ENCODE results near the gene TRIM3. TPM values are rescaled to one million over a fixed set of nuclear protein-coding genes. Genes with fewer than 3 reads are reported as not detected.

TRIM3 gene
- total RNA-seq, 4 donors from 2014 or later, result 15.3 to 20.0 (median 16.5) TPM

- in situ Hi-C loops (cut with MboI; ENCODE audit: low sequenced_read_pairs in 4 of 4) (loop anchor here in 3 of 4 donors (25.0 kb wide), 1 partner anchor 251 kb away; the partner anchor contains the start of genes CNGA4 (in 3 of the 3) and FHIP1B (in 3 of the 3)), intact Hi-C loops (cut with DNase I; ENCODE audit: low total_unique reads) (no loop called here)
- H3K9me3 ChIP-seq, result no peaks in the 10 kb centered on the region
- peaks cover 0 to 26% of the 10 kb centered on the region in 2 donors for H3K36me3 ChIP-seq
- H3K4me3 ChIP-seq, result no peak overlapping the region
- H3K4me1 ChIP-seq, result peaks cover 0 to 4% of the 10 kb centered on the region in 2 donors
- TF ChIP-seq CTCF (IDR thresholded peaks at IDR 0.05 in 4 of 5, conservative IDR thresholded peaks at IDR 0.05 in 1 of 5), result no peak
- TF ChIP-seq POLR2A (IDR thresholded peaks at IDR 0.05), result no peak
- H3K27ac ChIP-seq, result no peak overlapping the region
- DNase-seq (no peak), ATAC-seq (no peak)
- no peaks in the 10 kb centered on the region for H3K27me3 ChIP-seq
Measured at GRCh38 chr11:6488342-6488741, 14.6 kb upstream of the TRIM3 start.

GRCh38 chr11:6486938-6487337, 13.2 kb upstream of the TRIM3 start:
- peaks cover 11 to 18% of the 10 kb centered on the region in 2 donors for H3K4me1 ChIP-seq
- in situ Hi-C loops (cut with MboI; ENCODE audit: low sequenced_read_pairs in 4 of 4), result loop anchor here in 3 of 4 donors (25.0 kb wide), 1 partner anchor 250 kb away; the partner anchor contains the start of genes CNGA4 (in 3 of the 3) and FHIP1B (in 3 of the 3)

GRCh38 chr11:6486256-6486655, 12.5 kb upstream of the TRIM3 start:
- DNase-seq (no peak), ATAC-seq (no peak)
- no peaks in the 10 kb centered on the region for H3K9me3 ChIP-seq
- peaks cover 12 to 19% of the 10 kb centered on the region in 2 donors for H3K4me1 ChIP-seq
- in situ Hi-C loops (cut with MboI; ENCODE audit: low sequenced_read_pairs in 4 of 4) (loop anchor here in 3 of 4 donors (25.0 kb wide), 1 partner anchor 249 kb away; the partner anchor contains the start of genes CNGA4 (in 3 of the 3) and FHIP1B (in 3 of the 3)), intact Hi-C loops (cut with DNase I; ENCODE audit: low total_unique reads) (no loop called here)
- peaks cover 0 to 38% of the 10 kb centered on the region in 2 donors for H3K36me3 ChIP-seq
- H3K27ac ChIP-seq, result no peak overlapping the region
- no peak overlapping the region for H3K4me3 ChIP-seq
- no peaks in the 10 kb centered on the region for H3K27me3 ChIP-seq
- no peak for TF ChIP-seq CTCF (IDR thresholded peaks at IDR 0.05 in 4 of 5, conservative IDR thresholded peaks at IDR 0.05 in 1 of 5)
- no peak for TF ChIP-seq POLR2A (IDR thresholded peaks at IDR 0.05)

More at GRCh38 chr11:6486938-6487337, 13.2 kb upstream of the TRIM3 start:
- intact Hi-C loops (cut with DNase I; ENCODE audit: low total_unique reads), result no loop called here
- no peak overlapping the region for H3K4me3 ChIP-seq
- no peaks in the 10 kb centered on the region for H3K27me3 ChIP-seq
- ATAC-seq, result no peak
- TF ChIP-seq CTCF (IDR thresholded peaks at IDR 0.05 in 4 of 5, conservative IDR thresholded peaks at IDR 0.05 in 1 of 5) (no peak), POLR2A (IDR thresholded peaks at IDR 0.05) (no peak)
- H3K27ac ChIP-seq, result no peak overlapping the region
- no peaks in the 10 kb centered on the region for H3K9me3 ChIP-seq
- no peak for DNase-seq
- H3K36me3 ChIP-seq, result peaks cover 0 to 38% of the 10 kb centered on the region in 2 donors

GRCh38 chr11:6485661-6486060, 11.9 kb upstream of the TRIM3 start:
- intact Hi-C loops (cut with DNase I; ENCODE audit: low total_unique reads) (no loop called here), in situ Hi-C loops (cut with MboI; ENCODE audit: low sequenced_read_pairs in 4 of 4) (loop anchor here in 3 of 4 donors (25.0 kb wide), 1 partner anchor 248 kb away; the partner anchor contains the start of genes CNGA4 (in 3 of the 3) and FHIP1B (in 3 of the 3))
- no peak overlapping the region for H3K27ac ChIP-seq
- no peaks in the 10 kb centered on the region for H3K9me3 ChIP-seq
- no peaks in the 10 kb centered on the region for H3K27me3 ChIP-seq
- no peak for ATAC-seq
- DNase-seq, result no peak
- TF ChIP-seq CTCF (IDR thresholded peaks at IDR 0.05 in 4 of 5, conservative IDR thresholded peaks at IDR 0.05 in 1 of 5) (no peak), POLR2A (IDR thresholded peaks at IDR 0.05) (no peak)
- H3K4me1 ChIP-seq, result peaks cover 15 to 21% of the 10 kb centered on the region in 2 donors
- H3K36me3 ChIP-seq, result peaks cover 0 to 38% of the 10 kb centered on the region in 2 donors
- H3K4me3 ChIP-seq, result no peak overlapping the region
